ENCODE measurements around the gene BRCA2.

The BRCA2 gene

GRCh38 chr13:32426191-32426989 lies 111.1 kb downstream of the BRCA2 start:
- Histone ChIP-seq H3K4me3 (ENCODE audit: low read depth in 1 of 5, low read length in 5 of 5) (peak overlapping the region; percentile 63 to 88 (median 87)), H3K27ac (ENCODE audit: low read depth, low read length) (peak overlapping the region; percentile 85), H3K9me3 (ENCODE audit: control insufficient read depth in 5 of 5, low read length in 5 of 5) (no peaks in the 10 kb centered on the region), H3K9ac (ENCODE audit: low read length in 5 of 5) (peak overlapping the region; percentile 48 to 84 (median 73)), H3K36me3 (ENCODE audit: control insufficient read depth in 5 of 5, insufficient read depth in 5 of 5, low read length in 5 of 5) (peaks cover 0 to 4% (median 0%) of the 10 kb centered on the region in 5 donors), H3K4me1 (ENCODE audit: control insufficient read depth in 5 of 5, insufficient read depth in 5 of 5, low read length in 5 of 5) (peaks cover 2 to 38% (median 28%) of the 10 kb centered on the region in 5 donors), H3K27me3 (ENCODE audit: control insufficient read depth in 5 of 5, insufficient read depth in 4 of 5, low read length in 5 of 5) (no peaks in the 10 kb centered on the region)

- peaks cover 0 to 4% (median 0%) of the 10 kb centered on the region in 5 donors for H3K36me3 ChIP-seq (ENCODE audit: control insufficient read depth in 5 of 5, insufficient read depth in 5 of 5, low read length in 5 of 5)
- H3K4me3 ChIP-seq (ENCODE audit: low read depth in 1 of 5, low read length in 5 of 5), result peak overlapping the region; percentile 63 to 88 (median 87)
- peaks cover 2 to 38% (median 28%) of the 10 kb centered on the region in 5 donors for H3K4me1 ChIP-seq (ENCODE audit: control insufficient read depth in 5 of 5, insufficient read depth in 5 of 5, low read length in 5 of 5)
- no peaks in the 10 kb centered on the region for H3K9me3 ChIP-seq (ENCODE audit: control insufficient read depth in 5 of 5, low read length in 5 of 5)
- no peaks in the 10 kb centered on the region for H3K27me3 ChIP-seq (ENCODE audit: control insufficient read depth in 5 of 5, insufficient read depth in 4 of 5, low read length in 5 of 5)
- H3K27ac ChIP-seq (ENCODE audit: low read depth, low read length), result peak overlapping the region; percentile 85
- peak overlapping the region; percentile 48 to 84 (median 84) for H3K9ac ChIP-seq (ENCODE audit: low read length in 5 of 5)
Observed at GRCh38 chr13:32426990-32427851, 111.9 kb downstream of the BRCA2 start.

- Histone ChIP-seq H3K4me1 (ENCODE audit: control insufficient read depth in 5 of 5, insufficient read depth in 5 of 5, low read length in 5 of 5) (peaks cover 2 to 38% (median 28%) of the 10 kb centered on the region in 5 donors), H3K9ac (ENCODE audit: low read length in 5 of 5) (peak within 1 kb of the TSS; percentile 39 to 84 (median 84)), H3K9me3 (ENCODE audit: control insufficient read depth in 5 of 5, low read length in 5 of 5) (no peaks in the 10 kb centered on the region), H3K27me3 (ENCODE audit: control insufficient read depth in 5 of 5, insufficient read depth in 4 of 5, low read length in 5 of 5) (no peaks in the 10 kb centered on the region), H3K27ac (ENCODE audit: low read depth, low read length) (peak within 1 kb of the TSS; percentile 85), H3K36me3 (ENCODE audit: control insufficient read depth in 5 of 5, insufficient read depth in 5 of 5, low read length in 5 of 5) (peaks cover 0 to 4% (median 2%) of the 10 kb centered on the region in 5 donors), H3K4me3 (ENCODE audit: low read depth in 1 of 5, low read length in 5 of 5) (peak within 1 kb of the TSS; percentile 64 to 88 (median 87))
Observed at GRCh38 chr13:32427852-32428580, 112.7 kb downstream of the BRCA2 start, which contains the start of gene N4BP2L1. Gene N4BP2L1, minus strand, starts transcription at chr13:32428130. Its CDS starts 48 bp downstream, at chr13:32428082.

GRCh38 chr13:32428581-32429432 lies 113.5 kb downstream of the BRCA2 start:
- peaks cover 2 to 38% (median 28%) of the 10 kb centered on the region in 5 donors for H3K4me1 ChIP-seq (ENCODE audit: control insufficient read depth in 5 of 5, insufficient read depth in 5 of 5, low read length in 5 of 5)
- no peaks in the 10 kb centered on the region for H3K9me3 ChIP-seq (ENCODE audit: control insufficient read depth in 5 of 5, low read length in 5 of 5)
- peak overlapping the region; percentile 64 to 88 (median 87) for H3K4me3 ChIP-seq (ENCODE audit: low read depth in 1 of 5, low read length in 5 of 5)
- H3K36me3 ChIP-seq (ENCODE audit: control insufficient read depth in 5 of 5, insufficient read depth in 5 of 5, low read length in 5 of 5), result peaks cover 0 to 4% (median 2%) of the 10 kb centered on the region in 5 donors
- H3K27me3 ChIP-seq (ENCODE audit: control insufficient read depth in 5 of 5, insufficient read depth in 4 of 5, low read length in 5 of 5), result no peaks in the 10 kb centered on the region
- peak overlapping the region; percentile 85 for H3K27ac ChIP-seq (ENCODE audit: low read depth, low read length)
- H3K9ac ChIP-seq (ENCODE audit: low read length in 5 of 5), result peak overlapping the region; percentile 39 to 84 (median 81)

DNA sequence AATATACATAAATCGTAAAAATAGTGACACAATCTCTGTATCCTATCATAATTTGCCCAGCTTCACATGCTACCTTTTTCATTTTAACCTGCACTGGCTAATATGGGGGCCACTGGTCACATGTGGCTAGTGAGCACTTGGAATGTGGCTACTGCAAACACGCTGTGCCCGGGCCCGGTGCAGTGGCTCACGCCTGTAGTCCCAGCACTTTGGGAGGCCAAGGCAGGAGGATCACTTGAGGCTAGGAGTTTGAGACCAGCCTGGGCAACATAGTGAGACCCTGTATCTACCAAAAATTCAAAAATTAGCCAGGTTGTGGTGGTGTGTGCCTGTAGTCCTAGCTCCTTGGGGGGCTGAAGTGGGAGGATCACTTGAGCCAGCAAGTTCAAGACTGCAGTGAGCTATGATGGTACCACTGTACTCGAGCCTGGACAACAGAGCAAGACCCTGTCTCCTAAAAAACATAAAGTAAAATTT lies 114.2 kb downstream of the BRCA2 start:
- peaks cover 0 to 3% (median 0%) of the 10 kb centered on the region in 5 donors for H3K36me3 ChIP-seq (ENCODE audit: control insufficient read depth in 5 of 5, insufficient read depth in 5 of 5, low read length in 5 of 5)
- H3K27me3 ChIP-seq (ENCODE audit: control insufficient read depth in 5 of 5, insufficient read depth in 4 of 5, low read length in 5 of 5), result no peaks in the 10 kb centered on the region
- H3K9me3 ChIP-seq (ENCODE audit: control insufficient read depth in 5 of 5, low read length in 5 of 5), result no peaks in the 10 kb centered on the region
- H3K9ac ChIP-seq (ENCODE audit: low read length in 5 of 5), result no peak overlapping the region
- H3K4me3 ChIP-seq (ENCODE audit: low read depth in 1 of 5, low read length in 5 of 5), result no peak overlapping the region
- peaks cover 2 to 38% (median 28%) of the 10 kb centered on the region in 5 donors for H3K4me1 ChIP-seq (ENCODE audit: control insufficient read depth in 5 of 5, insufficient read depth in 5 of 5, low read length in 5 of 5)
- H3K27ac ChIP-seq (ENCODE audit: low read depth, low read length), result peak overlapping the region; percentile 85

- Histone ChIP-seq H3K4me3 (ENCODE audit: low read depth in 1 of 5, low read length in 5 of 5) (no peak overlapping the region), H3K36me3 (ENCODE audit: control insufficient read depth in 5 of 5, insufficient read depth in 5 of 5, low read length in 5 of 5) (peaks cover 0 to 6% (median 3%) of the 10 kb centered on the region in 5 donors), H3K27ac (ENCODE audit: low read depth, low read length) (no peak overlapping the region), H3K4me1 (ENCODE audit: control insufficient read depth in 5 of 5, insufficient read depth in 5 of 5, low read length in 5 of 5) (peaks cover 2 to 37% (median 27%) of the 10 kb centered on the region in 5 donors), H3K27me3 (ENCODE audit: control insufficient read depth in 5 of 5, insufficient read depth in 4 of 5, low read length in 5 of 5) (no peaks in the 10 kb centered on the region), H3K9me3 (ENCODE audit: control insufficient read depth in 5 of 5, low read length in 5 of 5) (no peaks in the 10 kb centered on the region), H3K9ac (ENCODE audit: low read length in 5 of 5) (peak overlapping the region in 1 of 5 donors; percentile 4)
Observed at GRCh38 chr13:32430018-32430747, 114.9 kb downstream of the BRCA2 start.

GRCh38 chr13:32431361-32431760 lies 116.1 kb downstream of the BRCA2 start:
- H3K27me3 ChIP-seq (ENCODE audit: control insufficient read depth in 5 of 5, insufficient read depth in 4 of 5, low read length in 5 of 5), result no peaks in the 10 kb centered on the region
- H3K36me3 ChIP-seq (ENCODE audit: control insufficient read depth in 5 of 5, insufficient read depth in 5 of 5, low read length in 5 of 5), result peaks cover 0 to 11% (median 3%) of the 10 kb centered on the region in 5 donors
- no peak overlapping the region for H3K27ac ChIP-seq (ENCODE audit: low read depth, low read length)
- no peak overlapping the region for H3K4me3 ChIP-seq (ENCODE audit: low read depth in 1 of 5, low read length in 5 of 5)
- H3K4me1 ChIP-seq (ENCODE audit: control insufficient read depth in 5 of 5, insufficient read depth in 5 of 5, low read length in 5 of 5), result peaks cover 2 to 31% (median 16%) of the 10 kb centered on the region in 5 donors
- no peak overlapping the region for H3K9ac ChIP-seq (ENCODE audit: low read length in 5 of 5)
- no peaks in the 10 kb centered on the region for H3K9me3 ChIP-seq (ENCODE audit: control insufficient read depth in 5 of 5, low read length in 5 of 5)

DNA sequence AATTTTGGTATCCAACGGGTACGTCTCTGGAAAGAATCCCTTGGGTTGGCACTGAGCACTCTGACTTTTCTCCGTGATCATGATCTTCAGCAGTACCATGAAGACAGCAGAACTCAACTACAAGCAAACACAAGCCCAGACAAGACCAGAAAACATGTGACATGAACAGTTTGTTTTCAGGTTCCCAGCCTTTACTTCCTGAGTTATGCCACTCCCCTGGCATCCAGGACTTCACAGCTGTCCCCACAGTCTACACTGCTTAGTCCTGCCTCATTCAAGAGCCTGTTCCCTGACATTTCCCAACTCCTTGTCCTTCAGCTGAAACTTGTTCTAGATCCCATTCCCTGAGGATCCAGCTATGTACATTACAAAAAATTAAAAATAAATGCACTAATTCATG lies 117.5 kb downstream of the BRCA2 start:
- peaks cover 2 to 24% (median 9%) of the 10 kb centered on the region in 5 donors for H3K4me1 ChIP-seq (ENCODE audit: control insufficient read depth in 5 of 5, insufficient read depth in 5 of 5, low read length in 5 of 5)
- H3K4me3 ChIP-seq (ENCODE audit: low read depth in 1 of 5, low read length in 5 of 5), result no peak overlapping the region
- H3K9ac ChIP-seq (ENCODE audit: low read length in 5 of 5), result no peak overlapping the region
- H3K27ac ChIP-seq (ENCODE audit: low read depth, low read length), result no peak overlapping the region
- peaks cover 0 to 13% (median 8%) of the 10 kb centered on the region in 5 donors for H3K36me3 ChIP-seq (ENCODE audit: control insufficient read depth in 5 of 5, insufficient read depth in 5 of 5, low read length in 5 of 5)
- no peaks in the 10 kb centered on the region for H3K9me3 ChIP-seq (ENCODE audit: control insufficient read depth in 5 of 5, low read length in 5 of 5)
- H3K27me3 ChIP-seq (ENCODE audit: control insufficient read depth in 5 of 5, insufficient read depth in 4 of 5, low read length in 5 of 5), result no peaks in the 10 kb centered on the region

Measured in subcutaneous abdominal adipose tissue (tissue), 5 donors.